GM19455 (cell line): Measurements from ENCODE around the gene SLC44A2.

Experiments used
- ATAC-seq: cut with Tn5 transposase; IDR thresholded peaks from one replicate; pipeline ENCODE4 v1.9.1; 2021; ENCODE audit not compliant: unreplicated experiment

SLC44A2 gene

DNA sequence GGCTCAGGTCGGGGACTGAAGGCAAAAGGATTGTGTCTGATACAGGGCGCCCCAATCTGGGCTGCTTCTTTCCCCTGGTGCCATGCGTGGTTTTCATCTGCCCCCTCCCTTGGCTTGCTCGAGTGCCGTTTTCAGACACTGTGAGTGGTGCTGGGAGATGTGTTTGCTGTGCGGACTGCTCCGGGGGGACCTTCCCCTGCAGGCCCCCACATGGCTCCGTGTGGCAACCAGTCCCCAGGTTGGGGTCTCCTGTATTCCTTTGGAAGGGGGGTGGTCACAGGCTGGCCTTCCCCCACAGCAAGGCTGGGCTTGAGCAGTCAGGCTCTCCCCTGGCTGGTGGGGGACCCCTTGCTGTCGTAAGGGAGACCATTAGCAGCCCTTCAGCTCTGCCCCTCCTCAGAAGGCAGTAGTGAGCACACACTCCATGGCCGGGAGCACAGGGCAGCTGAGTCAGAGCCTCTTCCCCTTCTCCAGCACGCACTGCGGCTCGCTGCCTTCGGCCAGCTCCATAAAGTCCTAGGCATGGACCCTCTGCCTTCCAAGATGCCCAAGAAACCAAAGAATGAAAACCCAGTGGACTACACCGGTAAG lies 55.3 kb downstream of the SLC44A2 start:
- no peak for ATAC-seq

DNA sequence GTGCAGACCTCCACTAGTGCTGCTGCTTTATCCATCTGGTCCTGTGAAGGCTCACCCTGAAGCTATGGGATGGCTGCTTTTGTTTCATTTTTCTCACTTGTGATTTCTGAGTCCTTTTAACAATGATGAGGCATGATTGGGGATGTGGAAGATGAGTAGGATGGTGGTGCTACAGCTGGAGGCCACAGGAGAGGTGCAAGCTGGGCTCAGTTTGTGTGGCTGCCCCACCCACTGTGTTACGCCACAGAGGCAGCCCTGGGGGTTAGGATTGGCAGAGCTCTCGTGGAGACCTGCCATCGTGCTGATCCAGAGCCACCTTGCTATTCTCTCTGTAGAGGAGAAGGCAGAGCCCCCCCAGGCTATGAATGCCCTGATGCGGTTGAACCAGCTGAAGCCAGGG lies 56.3 kb downstream of the SLC44A2 start:
- ATAC-seq = no peak

DNA sequence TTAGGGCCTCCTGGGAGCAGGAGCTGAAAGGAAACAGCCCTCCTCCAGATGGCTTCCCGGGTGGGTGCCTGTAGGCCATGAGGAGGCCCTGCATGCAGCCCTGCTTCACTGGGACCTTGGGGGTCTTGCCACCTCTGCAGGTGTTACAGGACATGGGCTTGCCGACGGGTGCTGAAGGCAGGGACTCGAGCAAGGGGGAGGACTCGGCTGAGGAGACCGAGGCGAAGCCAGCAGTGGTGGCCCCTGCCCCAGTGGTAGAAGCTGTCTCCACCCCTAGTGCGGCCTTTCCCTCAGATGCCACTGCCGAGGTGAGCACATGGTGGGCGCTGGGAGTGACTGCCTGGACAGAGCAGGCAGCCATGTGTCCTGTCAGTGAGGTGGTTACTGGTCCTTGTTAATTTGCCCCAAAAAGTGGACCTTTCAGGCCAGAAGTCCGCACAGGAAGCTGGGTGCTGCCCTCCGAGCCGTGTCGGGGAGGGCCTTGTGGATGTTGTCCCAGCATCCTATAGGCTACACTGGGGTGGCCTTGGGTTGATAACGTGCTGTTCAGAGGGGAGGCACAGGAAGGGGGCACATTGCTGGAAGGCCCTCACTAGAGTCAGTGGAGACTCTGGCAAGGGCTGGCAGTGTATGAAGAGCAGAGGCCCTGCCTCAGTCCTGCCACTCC lies 57.2 kb downstream of the SLC44A2 start:
- ATAC-seq = no peak

DNA sequence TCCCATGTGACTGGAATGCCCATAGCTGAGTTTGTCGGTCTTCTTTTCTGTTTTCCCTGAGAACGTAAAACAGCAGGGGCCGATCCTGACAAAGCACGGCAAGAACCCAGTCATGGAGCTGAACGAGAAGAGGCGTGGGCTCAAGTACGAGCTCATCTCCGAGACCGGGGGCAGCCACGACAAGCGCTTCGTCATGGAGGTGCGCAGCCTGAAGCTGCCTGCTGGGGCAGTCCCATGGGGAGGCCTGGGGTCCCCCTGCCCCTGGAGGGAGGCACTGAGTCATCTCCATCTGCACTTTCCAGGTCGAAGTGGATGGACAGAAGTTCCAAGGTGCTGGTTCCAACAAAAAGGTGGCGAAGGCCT lies 57.7 kb downstream of the SLC44A2 start:
- no peak for ATAC-seq

DNA sequence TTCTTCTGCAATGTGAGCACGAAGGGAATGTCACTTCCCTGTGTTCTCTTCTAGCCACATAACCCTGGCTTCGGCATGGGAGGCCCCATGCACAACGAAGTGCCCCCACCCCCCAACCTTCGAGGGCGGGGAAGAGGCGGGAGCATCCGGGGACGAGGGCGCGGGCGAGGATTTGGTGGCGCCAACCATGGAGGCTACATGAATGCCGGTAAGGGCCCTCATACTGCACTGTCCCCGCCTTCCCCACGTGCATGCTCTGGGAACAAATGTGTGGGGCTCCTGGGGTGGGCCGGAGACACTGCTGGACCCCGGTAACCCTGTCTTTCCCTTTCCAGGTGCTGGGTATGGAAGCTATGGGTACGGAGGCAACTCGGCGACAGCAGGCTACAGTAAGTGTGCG lies 58.2 kb downstream of the SLC44A2 start:
- ATAC-seq = no peak

DNA sequence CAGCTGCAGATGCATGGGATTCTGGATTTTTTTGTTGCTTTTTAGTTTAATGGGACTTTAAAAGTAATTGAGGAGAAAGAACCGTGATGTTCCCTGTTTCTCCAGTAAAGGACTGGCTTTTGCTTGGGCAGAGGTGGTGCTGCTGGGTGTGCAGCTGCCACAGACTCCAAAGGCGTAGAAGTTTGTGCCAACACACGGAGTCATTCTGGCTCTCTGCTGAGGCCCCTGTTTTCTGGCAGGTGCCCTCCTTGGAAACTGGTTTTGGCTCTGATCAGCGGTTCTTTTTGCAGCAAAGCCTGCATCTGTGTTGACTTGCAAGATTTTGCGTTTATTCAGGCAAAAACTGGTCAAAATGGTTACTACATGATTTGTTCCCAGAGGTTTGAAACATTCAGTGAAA lies 59.9 kb downstream of the SLC44A2 start:
- ATAC-seq = no peak

DNA sequence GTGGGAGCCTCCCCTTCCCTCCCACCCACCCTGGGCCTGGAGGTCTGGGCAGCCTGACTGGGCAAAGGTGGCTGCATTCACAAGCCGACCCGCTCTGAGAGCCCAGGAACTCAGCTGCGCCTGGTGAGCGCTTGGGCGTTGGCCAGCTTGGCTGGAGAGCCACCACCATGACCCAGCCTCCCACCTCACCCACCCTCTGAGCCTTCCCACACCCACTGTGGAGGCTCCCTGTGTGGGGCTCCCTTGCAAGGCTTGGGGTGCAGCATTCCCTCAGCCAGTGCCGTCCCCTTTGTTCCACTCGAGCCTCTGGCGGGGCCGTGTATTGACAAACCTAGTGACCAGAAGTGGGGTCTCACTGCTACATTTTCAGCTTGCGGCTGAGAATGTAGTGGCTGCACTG lies 60.8 kb downstream of the SLC44A2 start:
- ATAC-seq = no peak

DNA sequence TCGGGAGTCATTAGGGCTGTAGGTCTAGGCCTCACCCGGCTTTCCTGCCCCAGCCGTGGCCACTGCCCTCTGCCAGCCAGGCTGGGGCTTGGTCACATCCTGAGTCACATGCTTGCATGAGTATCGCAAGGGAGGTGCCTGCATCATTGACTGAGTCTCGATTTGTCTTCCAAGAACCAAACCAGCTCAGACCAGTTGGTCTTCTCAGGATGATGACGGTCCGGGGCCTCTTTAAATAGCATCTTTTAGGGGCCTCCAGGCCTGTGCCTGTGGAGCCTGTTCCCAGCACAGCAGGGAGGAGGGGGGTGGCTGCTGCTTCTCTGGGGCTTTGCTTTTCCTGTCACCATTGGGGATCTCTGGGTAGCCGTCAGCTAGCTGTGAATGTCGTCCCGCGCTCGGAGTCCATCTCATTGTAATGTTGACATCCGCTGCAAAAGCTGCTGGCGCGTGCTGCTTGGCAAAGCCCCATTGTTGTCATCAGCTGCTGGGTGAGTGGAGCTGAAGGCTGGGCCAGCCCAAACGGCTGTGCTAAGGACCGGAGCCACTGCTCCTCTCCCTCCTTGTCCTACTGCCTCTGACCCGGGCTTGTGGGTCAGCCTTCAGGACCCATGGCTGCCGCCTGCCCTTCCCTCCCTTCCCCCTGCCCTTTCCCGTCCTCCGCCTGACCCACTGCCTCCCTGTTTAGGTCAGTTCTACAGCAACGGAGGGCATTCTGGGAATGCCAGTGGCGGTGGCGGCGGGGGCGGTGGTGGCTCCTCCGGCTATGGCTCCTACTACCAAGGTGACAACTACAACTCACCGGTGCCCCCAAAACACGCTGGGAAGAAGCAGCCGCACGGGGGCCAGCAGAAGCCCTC lies 61.5 kb downstream of the SLC44A2 start:
- ATAC-seq = no peak

DNA sequence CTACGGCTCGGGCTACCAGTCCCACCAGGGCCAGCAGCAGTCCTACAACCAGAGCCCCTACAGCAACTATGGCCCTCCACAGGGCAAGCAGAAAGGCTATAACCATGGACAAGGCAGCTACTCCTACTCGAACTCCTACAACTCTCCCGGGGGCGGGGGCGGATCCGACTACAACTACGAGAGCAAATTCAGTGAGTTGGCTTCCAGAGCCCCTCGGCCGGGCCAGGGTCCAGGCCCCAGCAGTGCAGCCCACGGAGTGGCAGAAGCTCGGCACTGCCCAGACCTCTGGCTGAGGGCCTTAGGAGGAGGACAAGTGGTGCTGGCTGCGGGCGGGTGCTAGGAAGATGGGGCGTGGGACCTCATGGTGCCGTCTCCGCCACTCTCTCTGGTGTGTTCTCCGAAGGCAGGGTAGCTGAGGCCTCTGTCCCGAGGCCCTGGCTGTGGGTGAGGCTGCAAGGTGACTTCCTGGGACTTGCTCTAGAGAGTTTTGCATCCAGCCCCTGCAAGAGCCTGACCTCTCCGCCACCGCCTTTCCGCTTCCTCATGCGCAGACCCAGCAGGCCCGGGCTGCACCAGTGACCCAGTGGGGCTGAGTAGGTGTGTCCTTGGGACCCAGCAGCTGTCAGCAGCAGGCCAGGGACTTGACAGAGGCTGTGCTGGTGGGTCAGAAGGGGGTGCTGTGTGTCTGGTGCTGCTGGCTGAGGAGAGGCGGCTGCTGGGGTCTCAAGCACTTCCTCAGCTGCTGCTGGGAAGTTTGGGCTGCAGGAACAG lies 62.4 kb downstream of the SLC44A2 start:
- no peak for ATAC-seq

DNA sequence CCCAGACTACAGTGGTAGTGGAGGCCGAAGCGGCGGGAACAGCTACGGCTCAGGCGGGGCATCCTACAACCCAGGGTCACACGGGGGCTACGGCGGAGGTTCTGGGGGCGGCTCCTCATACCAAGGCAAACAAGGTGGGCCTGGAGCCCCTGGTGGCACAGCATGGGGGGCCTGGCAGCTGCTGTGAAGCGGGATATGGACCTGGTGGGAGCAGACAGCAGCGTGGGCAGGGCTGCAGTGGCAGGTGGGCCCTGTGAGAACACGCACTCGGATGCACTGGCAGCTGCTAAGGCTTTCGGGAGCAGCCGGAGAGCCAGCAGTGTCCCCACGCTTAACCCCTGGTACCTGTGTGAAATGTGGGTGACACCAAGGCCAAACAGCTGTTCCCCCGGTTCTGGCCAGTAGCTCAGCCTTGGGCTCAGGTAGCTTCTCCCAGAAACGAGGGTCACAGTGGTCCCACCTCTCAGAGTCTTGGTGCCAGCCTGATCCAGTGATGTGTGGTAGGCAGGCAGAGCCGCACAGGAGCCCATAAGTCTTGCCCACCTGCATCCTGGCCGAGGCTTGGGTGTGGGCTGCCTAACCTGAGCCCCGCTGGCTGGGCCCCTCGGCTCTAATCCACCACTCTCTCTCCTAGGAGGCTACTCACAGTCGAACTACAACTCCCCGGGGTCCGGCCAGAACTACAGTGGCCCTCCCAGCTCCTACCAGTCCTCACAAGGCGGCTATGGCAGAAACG lies 63.4 kb downstream of the SLC44A2 start:
- no peak for ATAC-seq

DNA sequence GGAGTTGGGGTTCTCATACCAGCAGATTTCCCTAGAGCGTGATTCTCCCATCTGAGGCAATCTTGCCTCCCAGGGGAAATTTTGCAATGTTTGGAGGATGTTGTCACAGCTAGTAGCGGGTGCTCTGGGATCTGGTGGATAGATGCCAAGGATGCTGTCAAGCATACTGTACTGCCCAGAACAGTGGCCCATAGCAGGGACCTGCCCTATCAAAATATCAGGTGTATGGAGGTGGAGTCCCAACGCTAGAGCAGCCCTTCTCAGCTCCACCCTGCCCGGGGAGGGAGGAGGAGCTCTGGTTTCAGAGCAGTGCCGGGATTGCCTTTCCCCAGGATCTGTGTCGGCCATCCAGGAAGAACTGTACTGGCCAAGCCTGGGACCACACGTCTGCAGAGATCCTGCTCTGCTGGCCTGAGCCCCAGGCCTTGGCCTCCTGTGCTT lies 65.0 kb downstream of the SLC44A2 start:
- no peak for ATAC-seq

DNA sequence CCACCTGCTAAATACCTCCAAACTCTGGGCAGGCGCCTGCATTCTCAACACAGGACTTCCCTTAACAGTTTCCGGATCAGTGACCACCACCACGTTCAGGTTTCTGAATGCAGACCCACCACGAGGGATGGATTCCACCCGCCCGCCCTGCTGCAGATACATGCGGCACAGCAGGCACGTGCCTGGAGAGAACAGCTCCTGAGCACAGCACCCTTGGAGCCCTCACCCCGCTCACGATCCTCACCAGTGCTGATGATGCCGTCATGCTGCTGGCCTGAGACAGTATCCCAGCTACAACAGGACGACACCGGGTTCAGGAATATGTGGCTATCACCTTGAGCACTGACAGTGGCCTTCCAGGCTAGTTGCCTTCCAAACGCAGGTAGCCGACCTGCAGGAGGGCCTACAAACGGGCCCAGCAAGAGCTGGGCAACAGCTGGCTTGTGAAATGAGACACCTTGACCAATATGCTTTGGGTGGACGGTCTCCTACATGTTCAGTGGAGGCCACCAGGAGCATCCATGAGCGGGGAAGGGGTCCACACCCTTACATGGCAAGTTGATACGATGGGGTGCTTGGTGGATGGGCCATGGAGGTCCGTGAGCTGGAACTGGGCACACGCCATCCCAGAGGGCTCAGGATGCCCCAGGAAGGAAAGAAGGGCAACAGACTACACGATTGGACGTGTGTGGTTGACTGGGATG lies 66.0 kb downstream of the SLC44A2 start:
- ATAC-seq = no peak

DNA sequence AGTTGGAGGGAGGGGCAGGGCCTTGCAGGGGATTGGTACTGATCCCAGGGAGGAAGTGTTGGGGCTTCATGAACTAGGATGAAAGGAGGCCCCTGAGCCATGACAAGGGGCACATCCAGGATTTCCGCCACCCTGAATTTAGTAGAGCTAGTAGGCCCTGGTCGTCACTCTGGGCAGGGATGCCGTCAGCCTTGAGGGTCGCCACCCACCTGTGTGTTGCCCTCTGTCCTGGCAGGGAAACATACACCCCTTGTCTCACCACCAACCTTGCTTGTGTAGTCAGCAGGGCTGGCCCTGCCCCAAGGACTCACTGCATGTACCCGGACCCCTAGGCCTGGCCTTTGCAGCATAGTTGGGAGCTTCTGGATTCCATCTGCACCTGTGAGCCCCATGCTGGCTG lies 66.5 kb downstream of the SLC44A2 start:
- ATAC-seq = no peak

DNA sequence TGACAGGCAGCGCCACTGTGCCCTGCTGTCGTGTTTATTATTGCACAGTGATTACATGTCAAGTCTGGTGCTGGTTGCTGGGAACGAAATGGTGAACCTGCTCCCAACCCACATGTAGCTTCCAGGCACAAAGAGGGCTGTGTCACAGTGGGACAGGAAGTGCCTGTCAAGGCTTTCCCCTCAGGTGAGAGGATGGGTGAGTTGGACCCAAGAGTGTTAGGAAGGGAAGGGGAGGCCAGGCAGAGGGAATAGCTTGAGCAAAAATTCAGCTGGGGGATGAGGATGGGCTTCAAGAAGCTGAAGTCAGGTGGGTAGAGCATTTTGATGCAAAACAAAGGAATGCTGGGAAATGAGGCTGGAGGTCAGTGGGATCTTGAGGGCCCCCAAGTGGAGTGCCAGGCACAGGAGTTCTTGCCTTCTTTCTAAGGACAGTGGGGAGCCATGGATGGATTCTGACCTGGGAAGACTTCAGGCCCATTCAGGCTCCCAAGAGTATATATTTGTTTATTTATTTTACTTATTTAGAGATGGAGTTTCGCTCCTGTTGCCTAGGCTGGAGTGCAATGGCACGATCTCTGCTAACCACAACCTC lies 67.4 kb downstream of the SLC44A2 start:
- ATAC-seq = no peak
